SK-N-SH (cell line): ENCODE measurements around the gene PEX14. TPM values are rescaled to one million over a fixed set of nuclear protein-coding genes. Genes with fewer than 3 reads are reported as not detected.

Experiments used
- CTCF ChIA-PET: fragments of 300-600, 350-600 bp; formaldehyde crosslinking; extraction: SDS; loops from one replicate; lab custom pipeline; 2021; lab: Yijun Ruan, JAX
- POLR2A ChIA-PET: fragments of 350-600 bp; sonication (Branson Sonifier 250); formaldehyde crosslinking; extraction: SDS; loops from one replicate; lab custom pipeline; 2020; ENCODE audit warnings: antibody characterized with exemption, inconsistent platforms; lab: Yijun Ruan, JAX
- DNase-seq: peaks from one replicate; pipeline ENCODE4 v3.0.0; 2012
- H2AFZ ChIP-seq: fragments of 200-600 bp; sonication (generic); 2 replicates; pipeline ENCODE4 v1.8.1; 2016; ENCODE audit warnings: antibody characterized with exemption, mild to moderate bottlenecking, low read depth
- H3F3A ChIP-seq: fragments of 200-600 bp; sonication (generic); replicated peaks from 2 replicates; pipeline ENCODE3; 2016; ENCODE audit warnings: antibody characterized with exemption, mild to moderate bottlenecking; ENCODE audit not compliant: insufficient read depth
- H3K27ac ChIP-seq, 2 experiments: fragments of 200-500 bp in 1 of 2; fragments of 200-600 bp in 1 of 2; sonication (Bioruptor generic) in 1 of 2; sonication (generic), shearing (Covaris generic) in 1 of 2; 2 replicates each; pipeline versions ENCODE4 v1.5.1 to v1.6.1; 2014 to 2016; ENCODE audit warnings: low read depth in 2 of 2, inconsistent platforms in 1 of 2, low read length in 1 of 2, mild to moderate bottlenecking in 1 of 2, mixed read lengths in 1 of 2
- H3K27me3 ChIP-seq: fragments of 200-600 bp; sonication (generic), shearing (Covaris generic); 2 replicates; pipeline ENCODE4 v1.6.1; 2016; ENCODE audit warnings: mixed run types; ENCODE audit not compliant: insufficient read depth
- H3K36me3 ChIP-seq, 2 experiments: fragments of 200-500 bp in 1 of 2; fragments of 200-600 bp in 1 of 2; sonication (Bioruptor generic) in 1 of 2; sonication (generic) in 1 of 2; replicated peaks in 1 of 2; 2 replicates each; pipeline versions ENCODE3 to v1.5.1; 2014 to 2016; ENCODE audit warnings: low read length in 1 of 2, mild to moderate bottlenecking in 1 of 2; ENCODE audit not compliant: insufficient read depth in 2 of 2, control insufficient read depth in 1 of 2
- H3K4me1 ChIP-seq, 2 experiments: fragments of 200-500 bp in 1 of 2; fragments of 200-600 bp in 1 of 2; sonication (Bioruptor generic) in 1 of 2; sonication (generic), shearing (Covaris generic) in 1 of 2; 2 replicates each; pipeline versions ENCODE4 v1.5.1 to v1.6.1; 2014 to 2016; ENCODE audit warnings: low read depth in 1 of 2, low read length in 1 of 2, mixed run types in 1 of 2; ENCODE audit not compliant: insufficient read depth in 2 of 2, control insufficient read depth in 1 of 2
- H3K4me2 ChIP-seq: fragments of 200-600 bp; sonication (generic), shearing (Covaris generic); 2 replicates; pipeline ENCODE4 v1.6.1; 2017; ENCODE audit warnings: mixed run types
- H3K4me3 ChIP-seq, 2 experiments: fragments of 200-500 bp in 1 of 2; fragments of 200-600 bp in 1 of 2; sonication (Bioruptor generic) in 1 of 2; sonication (generic), shearing (Covaris generic) in 1 of 2; 2 replicates each; pipeline versions ENCODE4 v1.5.1 to v1.8.1; 2014 to 2016; ENCODE audit warnings: low read depth in 2 of 2, inconsistent platforms in 1 of 2, low read length in 1 of 2, mild to moderate bottlenecking in 1 of 2, mixed read lengths in 1 of 2, moderate library complexity in 1 of 2
- H3K79me2 ChIP-seq: fragments of 200-600 bp; sonication (generic); 2 replicates; pipeline ENCODE4 v1.8.1; 2017; ENCODE audit warnings: mild to moderate bottlenecking; ENCODE audit not compliant: insufficient read depth
- H3K9ac ChIP-seq: fragments of 200-600 bp; sonication (generic); 2 replicates; pipeline ENCODE4 v1.6.1; 2017; ENCODE audit warnings: mixed run types
- H3K9me2 ChIP-seq: fragments of 200-600 bp; sonication (generic); 2 replicates; pipeline ENCODE4 v1.6.1; 2017; ENCODE audit warnings: mixed run types
- H3K9me3 ChIP-seq: fragments of 200-600 bp; sonication (generic); 2 replicates; pipeline ENCODE4 v1.6.1; 2017; ENCODE audit warnings: mixed run types, mild to moderate bottlenecking, moderate library complexity
- H4K20me1 ChIP-seq: fragments of 200-600 bp; sonication (generic); 2 replicates; pipeline ENCODE4 v1.6.1; 2017; ENCODE audit warnings: mild to moderate bottlenecking, mixed run types; ENCODE audit not compliant: insufficient read depth
- ELF1 ChIP-seq: IDR thresholded peaks from 2 replicates; pipeline ENCODE4 v1.4.0; 2012
- EP300 ChIP-seq, 2 experiments: IDR thresholded peaks; 2 replicates each; pipeline versions ENCODE4 v1.4.0 to v1.6.1; 2012; ENCODE audit warnings: borderline replicate concordance in 1 of 2, low read depth in 1 of 2, low read length in 1 of 2
- FOSL2 ChIP-seq: IDR thresholded peaks from 2 replicates; pipeline ENCODE4 v1.4.0; 2012; ENCODE audit warnings: low read depth, mild to moderate bottlenecking, moderate library complexity, borderline replicate concordance
- FOXJ3 ChIP-seq: sonication (generic); formaldehyde crosslinking; IDR thresholded peaks from 2 replicates; pipeline ENCODE4 v1.5.1; 2020; ENCODE audit warnings: mild to moderate bottlenecking, missing genetic modification reagents
- FOXM1 ChIP-seq: IDR thresholded peaks from 2 replicates; pipeline ENCODE4 v1.4.0; 2012; ENCODE audit warnings: low read depth, mild to moderate bottlenecking
- GATA2 ChIP-seq: sonication (generic); formaldehyde crosslinking; IDR thresholded peaks from 2 replicates; pipeline ENCODE4 v1.5.0; 2020; ENCODE audit warnings: mild to moderate bottlenecking, missing genetic modification reagents
- MEF2A ChIP-seq: IDR thresholded peaks from 2 replicates; pipeline ENCODE4 v1.4.0; 2012; ENCODE audit warnings: low read depth, borderline replicate concordance
- MXI1 ChIP-seq: IDR thresholded peaks from 2 replicates; pipeline ENCODE4 v1.6.1; 2012; ENCODE audit warnings: mild to moderate bottlenecking, low read depth, low read length, improper control_type of control experiment
- NFIC ChIP-seq: IDR thresholded peaks from 2 replicates; pipeline ENCODE4 v1.4.0; 2012; ENCODE audit warnings: borderline replicate concordance
- RCOR1 ChIP-seq: fragments of 150-350 bp; IDR thresholded peaks from 2 replicates; pipeline ENCODE4 v1.6.1; 2017; ENCODE audit warnings: antibody characterized with exemption, low read length
- TAF1 ChIP-seq: IDR thresholded peaks from 2 replicates; pipeline ENCODE4 v1.6.1; 2012; ENCODE audit warnings: low read depth, mild to moderate bottlenecking, low read length, moderate library complexity, borderline replicate concordance
- WGBS: methylation state at CpG from one replicate; pipeline ENCODE4 v1.1.6; 2017; ENCODE audit warnings: low lambda C conversion rate; 5-methylcytosine and 5-hydroxymethylcytosine counted together
- polyA plus RNA-seq, 3 experiments: library from polyadenylated mRNA; depleted of rRNA; stranded (reverse); fragments of >200 nt; gene quantifications; 2 replicates each; pipeline ENCODE4 v1.2.3, GENCODE V29; 2012
- TF ChIP-seq, protein P1 (sequence below): fragments of 150-350 bp; IDR thresholded peaks from 2 replicates; pipeline ENCODE4 v1.6.1; 2016; ENCODE audit warnings: mild to moderate bottlenecking, low read depth, low read length

PEX14 gene
- polyA plus RNA-seq, 1 of the 3 experiments (the other 2 are of a cell fraction) = 36.2 TPM

DNA sequence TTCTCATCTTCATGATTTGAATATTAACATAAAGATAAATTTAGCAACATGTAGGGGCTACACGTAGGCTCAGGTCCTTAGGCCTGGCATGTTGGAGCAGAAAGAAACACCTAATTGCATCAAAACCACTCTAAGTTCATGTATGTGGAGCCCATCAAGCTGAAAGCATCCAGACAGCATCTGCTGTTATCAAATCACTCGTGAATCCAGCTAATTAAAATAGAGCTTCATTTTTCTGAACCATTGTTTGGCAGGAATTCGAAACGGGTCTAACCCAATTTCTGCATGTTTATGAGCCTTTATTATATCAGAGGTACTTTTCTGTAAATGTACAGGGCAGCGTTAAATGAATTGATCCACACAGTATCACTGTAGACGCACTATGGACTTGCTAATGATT, 45.7 kb downstream of the PEX14 start:
- CTCF ChIA-PET = interaction anchor here (0.6 to 2.9 kb wide), 13 partner anchors 9 to 517 kb away, joined by 3 to 19 read pairs (median 4); no protein-coding TSS in a partner anchor

DNA sequence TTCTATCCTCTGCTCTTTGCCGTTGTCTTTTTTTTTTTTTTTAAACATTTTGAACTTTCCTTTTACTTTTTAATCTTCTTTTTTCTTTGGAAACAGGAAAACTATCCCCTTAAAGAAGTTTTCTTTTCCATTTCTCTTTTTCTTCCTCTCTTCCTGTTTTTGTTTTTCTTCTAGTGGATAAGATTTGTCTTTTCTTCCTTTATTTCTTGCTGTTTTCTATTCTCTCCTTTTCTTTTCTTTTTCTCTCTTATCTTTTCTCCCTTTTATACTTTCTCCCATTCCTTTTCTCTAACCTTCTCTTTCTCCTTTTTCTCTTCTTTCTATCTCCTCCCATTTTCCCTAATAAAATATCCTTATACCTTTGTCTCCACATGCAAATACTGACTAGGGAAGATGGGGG, 46.2 kb downstream of the PEX14 start:
- POLR2A ChIA-PET = no interaction called here
- no peaks in the 10 kb centered on the region for H3K36me3 ChIP-seq

More for the DNA sequence above, 45.7 kb downstream of the PEX14 start:
- Histone ChIP-seq H3F3A (no peaks in the 10 kb centered on the region), H4K20me1 (no peaks in the 10 kb centered on the region; the same call in 1 of the 2 replicates), H3K9ac (no peak overlapping the region), H3K9me2 (no peaks in the 10 kb centered on the region), H3K79me2 (peaks cover 43% of the 10 kb centered on the region), H2AFZ (no peak overlapping the region), H3K9me3 (no peaks in the 10 kb centered on the region), H3K4me1 (peaks cover 19 to 26% of the 10 kb centered on the region in 2 experiments; a peak in 3 of 4 replicates), H3K4me3 (no peak overlapping the region), H3K4me2 (no peak overlapping the region), H3K27me3 (no peaks in the 10 kb centered on the region), H3K27ac (peak overlapping the region in 1 of 2 experiments; percentile 5; a peak in 1 of 4 replicates), H3K36me3 (no peaks in the 10 kb centered on the region)
- POLR2A ChIA-PET = no interaction called here
- DNase-seq = peak; percentile 49
- WGBS = 87% methylated on average over 6 of the region's 6 CpGs
- TF ChIP-seq, protein P1, sequence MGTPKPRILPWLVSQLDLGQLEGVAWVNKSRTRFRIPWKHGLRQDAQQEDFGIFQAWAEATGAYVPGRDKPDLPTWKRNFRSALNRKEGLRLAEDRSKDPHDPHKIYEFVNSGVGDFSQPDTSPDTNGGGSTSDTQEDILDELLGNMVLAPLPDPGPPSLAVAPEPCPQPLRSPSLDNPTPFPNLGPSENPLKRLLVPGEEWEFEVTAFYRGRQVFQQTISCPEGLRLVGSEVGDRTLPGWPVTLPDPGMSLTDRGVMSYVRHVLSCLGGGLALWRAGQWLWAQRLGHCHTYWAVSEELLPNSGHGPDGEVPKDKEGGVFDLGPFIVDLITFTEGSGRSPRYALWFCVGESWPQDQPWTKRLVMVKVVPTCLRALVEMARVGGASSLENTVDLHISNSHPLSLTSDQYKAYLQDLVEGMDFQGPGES = no peak
- TF ChIP-seq FOXJ3 (CRISPR knock-in tag) = peak; percentile 75; the same call in 1 of the 2 replicates
- no peak for TF ChIP-seq TAF1
- peak in 1 of 2 experiments; percentile 44; a peak in 1 of 4 replicates for TF ChIP-seq EP300 (IDR thresholded peaks at IDR 0.05; ENCODE audit: borderline replicate concordance in 1 of 2, low read depth in 1 of 2, low read length in 1 of 2)
- TF ChIP-seq RCOR1 = peak; percentile 74; the same call in 1 of the 2 replicates
- peak; percentile 35; the same call in 1 of the 2 replicates for TF ChIP-seq GATA2 (CRISPR knock-in tag)

More for the DNA sequence above, 46.2 kb downstream of the PEX14 start:
- H3K79me2 ChIP-seq = peaks cover 42% of the 10 kb centered on the region
- H2AFZ ChIP-seq = no peak overlapping the region
- H3K9me3 ChIP-seq = no peaks in the 10 kb centered on the region
- CTCF ChIA-PET = interaction anchor here (0.7 to 2.9 kb wide), 12 partner anchors 7 to 517 kb away, joined by 3 to 19 read pairs (median 4); no protein-coding TSS in a partner anchor
- H3K9me2 ChIP-seq = no peaks in the 10 kb centered on the region
- 38% methylated on average over 1 of the region's 1 CpG for WGBS
- TF ChIP-seq FOXJ3 (CRISPR knock-in tag) (no peak), FOXM1 (no peak), NFIC (no peak), FOSL2 (no peak), MXI1 (no peak), ELF1 (no peak), MEF2A (no peak), EP300 (IDR thresholded peaks at IDR 0.05; ENCODE audit: borderline replicate concordance in 1 of 2, low read depth in 1 of 2, low read length in 1 of 2) (no peak)
- TF ChIP-seq, all 33 proteins: peak for 0
- Histone ChIP-seq H3K4me2 (no peak overlapping the region), H3K4me3 (no peak overlapping the region), H3K9ac (no peak overlapping the region), H3K27me3 (no peaks in the 10 kb centered on the region), H3K4me1 (peaks cover 17 to 22% of the 10 kb centered on the region in 2 experiments; a peak in 3 of 4 replicates), H3K27ac (peak overlapping the region in 1 of 2 experiments; percentile 5; a peak in 1 of 4 replicates), H3F3A (no peaks in the 10 kb centered on the region), H4K20me1 (no peaks in the 10 kb centered on the region; the same call in 1 of the 2 replicates)
- no peak for DNase-seq
